A673 (cell line): ENCODE results near the gene UBE2D1. TPM values are rescaled to one million over a fixed set of nuclear protein-coding genes. Genes with fewer than 3 reads are reported as not detected.

Experiments used
- BruUV-seq: library from RNA; stranded (reverse); fragments of 400-500 nt; replicated peaks from 2 replicates; lab custom pipeline; 2021; lab: Mats Ljungman, UMichigan
- CTCF ChIA-PET: fragments of 300-600 bp; sonication (Branson Sonifier 250); formaldehyde crosslinking; loops from one replicate; lab custom pipeline; 2022; ENCODE audit warnings: antibody characterized with exemption; lab: Charles Lee
- POLR2A ChIA-PET: fragments of 300-600 bp; sonication (Branson Sonifier 250); formaldehyde crosslinking; loops from one replicate; lab custom pipeline; 2022; ENCODE audit warnings: antibody characterized with exemption; ENCODE audit not compliant: low non-redundant PET; lab: Charles Lee
- DNase-seq: peaks from one replicate; pipeline ENCODE4 v3.0.0-alpha.2; 2015; ENCODE audit warnings: low spot score
- H3K27ac ChIP-seq: fragments of 200-600 bp; sonication (generic); 2 replicates; pipeline ENCODE4 v1.5.1; 2016; ENCODE audit warnings: mixed run types, low read depth, mild to moderate bottlenecking, mixed read lengths, antibody characterized with exemption, low read length; ENCODE audit not compliant: poor library complexity, severe bottlenecking
- H3K27me3 ChIP-seq: fragments of 200-600 bp; sonication (generic); replicated peaks from 2 replicates; pipeline ENCODE4 v1.6.1; 2017; ENCODE audit warnings: mixed run types, low read depth, mild to moderate bottlenecking, mixed read lengths, antibody characterized with exemption, low read length; ENCODE audit not compliant: insufficient read depth, poor library complexity
- H3K36me3 ChIP-seq: fragments of 200-600 bp; sonication (generic); 2 replicates; pipeline ENCODE4 v1.6.1; 2016; ENCODE audit warnings: mixed run types, mild to moderate bottlenecking, mixed read lengths, antibody characterized with exemption, low read length; ENCODE audit not compliant: insufficient read depth, poor library complexity, severe bottlenecking
- H3K4me1 ChIP-seq: fragments of 200-600 bp; sonication (generic); 2 replicates; pipeline ENCODE4 v1.6.1; 2017; ENCODE audit warnings: mixed run types, mild to moderate bottlenecking, mixed read lengths, antibody characterized with exemption, low read length; ENCODE audit not compliant: insufficient read depth, poor library complexity, severe bottlenecking
- H3K4me3 ChIP-seq: fragments of 200-600 bp; sonication (generic); 2 replicates; pipeline ENCODE4 v1.5.1; 2016; ENCODE audit warnings: low read depth, mixed run types, mild to moderate bottlenecking, mixed read lengths, low read length; ENCODE audit not compliant: poor library complexity, severe bottlenecking
- H3K9me3 ChIP-seq: fragments of 200-600 bp; sonication (generic); 2 replicates; pipeline ENCODE4 v1.6.1; 2016; ENCODE audit warnings: mixed run types, low read depth, mild to moderate bottlenecking, mixed read lengths, antibody characterized with exemption, low read length; ENCODE audit not compliant: poor library complexity, severe bottlenecking
- CTCF ChIP-seq: fragments of 300-800, 200-600 bp; sonication (generic); conservative IDR thresholded peaks from 2 replicates; pipeline ENCODE4 v1.5.1; 2017; ENCODE audit warnings: low read depth, mild to moderate bottlenecking, antibody characterized with exemption, low read length, moderate library complexity, mixed read lengths
- EZH2 ChIP-seq: fragments of 200-600 bp; sonication (generic); IDR thresholded peaks from 2 replicates; pipeline ENCODE4 v1.6.1; 2017; ENCODE audit warnings: borderline replicate concordance, low read depth, mild to moderate bottlenecking, mixed read lengths, antibody characterized with exemption, low read length; ENCODE audit not compliant: poor library complexity, severe bottlenecking
- intact Hi-C: fragments of 100-400 bp; cut with micrococcal nuclease; formaldehyde crosslinking; loops from one replicate; pipeline ENCODE4 v1.10.0; 2022; ENCODE audit not compliant: unreplicated experiment
- total RNA-seq: library from RNA; stranded (reverse); gene quantifications from 2 replicates; pipeline ENCODE4 v1.2.3, GENCODE V29; 2021

UBE2D1 gene
- total RNA-seq, 1 experiment from 2014 or later, result 16.9 TPM

GRCh38 chr10:58348571-58349033 is 13.8 kb downstream of the UBE2D1 start:
- ChIA-PET CTCF (no interaction called here), POLR2A (no interaction called here)
- H3K36me3 ChIP-seq, result no peaks in the 10 kb centered on the region
- H3K27me3 ChIP-seq, result no peaks in the 10 kb centered on the region
- no peak overlapping the region for H3K27ac ChIP-seq
- no TSS peak for BruUV-seq
- no peak overlapping the region for H3K4me3 ChIP-seq
- peaks cover 28% of the 10 kb centered on the region for H3K4me1 ChIP-seq
- TF ChIP-seq CTCF, result no peak
- no peak for TF ChIP-seq EZH2
- H3K9me3 ChIP-seq, result no peaks in the 10 kb centered on the region
- intact Hi-C loops, result no loop called here
- no peak for DNase-seq

GRCh38 chr10:58350023-58350422 is 15.2 kb downstream of the UBE2D1 start:
- no peak overlapping the region for H3K4me3 ChIP-seq
- BruUV-seq, result no TSS peak

GRCh38 chr10:58350619-58351323 is 16.0 kb downstream of the UBE2D1 start:
- POLR2A ChIA-PET, result no interaction called here
- no peaks in the 10 kb centered on the region for H3K27me3 ChIP-seq
- H3K9me3 ChIP-seq, result no peaks in the 10 kb centered on the region
- intact Hi-C loops, result no loop called here
- no peak for DNase-seq
- CTCF ChIA-PET, result no interaction called here
- H3K4me1 ChIP-seq, result peaks cover 39% of the 10 kb centered on the region
- BruUV-seq, result no TSS peak
- H3K4me3 ChIP-seq, result no peak overlapping the region
- no peak overlapping the region for H3K27ac ChIP-seq
- no peak for TF ChIP-seq EZH2
- no peak for TF ChIP-seq CTCF
- H3K36me3 ChIP-seq, result no peaks in the 10 kb centered on the region

More at GRCh38 chr10:58350023-58350422, 15.2 kb downstream of the UBE2D1 start:
- intact Hi-C loops, result no loop called here
- Histone ChIP-seq H3K9me3 (no peaks in the 10 kb centered on the region), H3K36me3 (no peaks in the 10 kb centered on the region), H3K4me1 (peaks cover 31% of the 10 kb centered on the region), H3K27me3 (no peaks in the 10 kb centered on the region), H3K27ac (no peak overlapping the region)
- CTCF ChIA-PET, result no interaction called here
- no peak for DNase-seq
- POLR2A ChIA-PET, result no interaction called here
- TF ChIP-seq CTCF (no peak), EZH2 (no peak)
